ENCODE data around the gene TWF2. TPM values are rescaled to one million over a fixed set of nuclear protein-coding genes. Genes with fewer than 3 reads are reported as not detected.

Gene TWF2
- total and polyA plus RNA-seq, 9 of the 15 experiments (the other 6 are each of a cell fraction or from before 2014, with no cell fraction given) = 0.11 to 61.9 (median 29.7) TPM

- Histone ChIP-seq H3K79me2 (ENCODE audit: control insufficient read depth, insufficient read depth, low read length) (peaks cover 51% of the 10 kb centered on the region), H3K36me3 (ENCODE audit: control insufficient read depth, insufficient read depth, low read length) (peaks cover 6% of the 10 kb centered on the region; the same call in 2 of the 3 replicates), H3K4me2 (ENCODE audit: insufficient read depth, low read length) (peak overlapping the region; percentile 98), H3K4me1 (replicated peaks in 1 of 2; ENCODE audit: control insufficient read depth in 2 of 2, insufficient read depth in 2 of 2, low read length in 2 of 2) (peaks cover 38% of the 10 kb centered on the region in 2 experiments), H3K9me3 (replicated peaks; ENCODE audit: control insufficient read depth, insufficient read depth, low read depth, low read length) (no peaks in the 10 kb centered on the region), H3K27ac (ENCODE audit: extremely low read depth, low read depth, low read length) (peak overlapping the region; percentile 74), H3K27me3 (ENCODE audit: control insufficient read depth in 2 of 2, insufficient read depth in 2 of 2, low read length in 2 of 2) (no peaks in the 10 kb centered on the region), H3K9me1 (ENCODE audit: control insufficient read depth, insufficient read depth, low read length) (no peaks in the 10 kb centered on the region), H2AFZ (ENCODE audit: low read depth, low read length) (no peak overlapping the region), H4K20me1 (replicated peaks; ENCODE audit: control insufficient read depth, insufficient read depth, low read length) (no peaks in the 10 kb centered on the region), H3K9ac (ENCODE audit: insufficient read depth in 1 of 2, low read depth in 2 of 2, low read length in 2 of 2) (peak overlapping the region; percentile 61 to 96), H3K4me3 (peak overlapping the region; percentile 67)
- intact Hi-C loops (cut with micrococcal nuclease) (no loop called here), in situ Hi-C loops (cut with MboI) (no loop called here)
- peak; percentile 75 for FAIRE-seq
- BruUV-seq (replicated peaks) = TSS peak; percentile 84
- ChIA-PET POLR2A (interaction anchor here (0.8 to 1.7 kb wide), 6 partner anchors 11 to 98 kb away, joined by 3 to 8 read pairs (median 4); partner anchors contain the start of gene TLR9), CTCF (ENCODE audit: low intra/inter-chr PET ratio) (no interaction called here)
- DNase-seq (ENCODE audit: extremely low read depth in 1 of 4, low spot score in 3 of 4) = peak in 1 of 4 experiments; percentile 36
- ATAC-seq = no peak
- WGBS (ENCODE audit: insufficient coverage, low coverage, missing lambda C conversion rate) = 15% methylated on average over 11 of the region's 11 CpGs
- TF ChIP-seq CBX1 (IDR thresholded peaks at IDR 0.05; ENCODE audit: low read depth) = no peak
- TF ChIP-seq CREB5 (CRISPR knock-in tag; IDR thresholded peaks at IDR 0.05) = no peak
- TF ChIP-seq ZNF79 (CRISPR knock-in tag; IDR thresholded peaks at IDR 0.05; ENCODE audit: low read depth) = no peak
- TF ChIP-seq FOXJ3 (CRISPR knock-in tag; IDR thresholded peaks at IDR 0.05) = no peak
- TF ChIP-seq ZNF311 (CRISPR knock-in tag; IDR thresholded peaks at IDR 0.05) = no peak
- TF ChIP-seq FOXA3 (CRISPR knock-in tag; conservative IDR thresholded peaks at IDR 0.05 in 1 of 2, IDR thresholded peaks at IDR 0.05 in 1 of 2) = 0 out of 4 replicates have a peak, but pooled peaks of 1 of the 2 experiments have one; percentile 54
- TF ChIP-seq ARID1B (IDR thresholded peaks at IDR 0.05) = no peak
- TF ChIP-seq E2F3 (CRISPR knock-in tag; IDR thresholded peaks at IDR 0.05) = no peak
- no peak for TF ChIP-seq SIX5 (IDR thresholded peaks at IDR 0.05; ENCODE audit: borderline replicate concordance in 1 of 2, insufficient read depth in 1 of 2, low read depth in 1 of 2, low read length in 2 of 2)
- TF ChIP-seq, protein P1, sequence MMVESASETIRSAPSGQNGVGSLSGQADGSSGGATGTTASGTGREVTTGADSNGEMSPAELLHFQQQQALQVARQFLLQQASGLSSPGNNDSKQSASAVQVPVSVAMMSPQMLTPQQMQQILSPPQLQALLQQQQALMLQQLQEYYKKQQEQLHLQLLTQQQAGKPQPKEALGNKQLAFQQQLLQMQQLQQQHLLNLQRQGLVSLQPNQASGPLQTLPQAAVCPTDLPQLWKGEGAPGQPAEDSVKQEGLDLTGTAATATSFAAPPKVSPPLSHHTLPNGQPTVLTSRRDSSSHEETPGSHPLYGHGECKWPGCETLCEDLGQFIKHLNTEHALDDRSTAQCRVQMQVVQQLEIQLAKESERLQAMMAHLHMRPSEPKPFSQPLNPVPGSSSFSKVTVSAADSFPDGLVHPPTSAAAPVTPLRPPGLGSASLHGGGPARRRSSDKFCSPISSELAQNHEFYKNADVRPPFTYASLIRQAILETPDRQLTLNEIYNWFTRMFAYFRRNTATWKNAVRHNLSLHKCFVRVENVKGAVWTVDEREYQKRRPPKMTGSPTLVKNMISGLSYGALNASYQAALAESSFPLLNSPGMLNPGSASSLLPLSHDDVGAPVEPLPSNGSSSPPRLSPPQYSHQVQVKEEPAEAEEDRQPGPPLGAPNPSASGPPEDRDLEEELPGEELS (CRISPR knock-in tag; IDR thresholded peaks at IDR 0.05; ENCODE audit: borderline replicate concordance) = no peak
- TF ChIP-seq TFAM (CRISPR knock-in tag; conservative IDR thresholded peaks at IDR 0.05) = no peak
- TF ChIP-seq, protein P2, sequence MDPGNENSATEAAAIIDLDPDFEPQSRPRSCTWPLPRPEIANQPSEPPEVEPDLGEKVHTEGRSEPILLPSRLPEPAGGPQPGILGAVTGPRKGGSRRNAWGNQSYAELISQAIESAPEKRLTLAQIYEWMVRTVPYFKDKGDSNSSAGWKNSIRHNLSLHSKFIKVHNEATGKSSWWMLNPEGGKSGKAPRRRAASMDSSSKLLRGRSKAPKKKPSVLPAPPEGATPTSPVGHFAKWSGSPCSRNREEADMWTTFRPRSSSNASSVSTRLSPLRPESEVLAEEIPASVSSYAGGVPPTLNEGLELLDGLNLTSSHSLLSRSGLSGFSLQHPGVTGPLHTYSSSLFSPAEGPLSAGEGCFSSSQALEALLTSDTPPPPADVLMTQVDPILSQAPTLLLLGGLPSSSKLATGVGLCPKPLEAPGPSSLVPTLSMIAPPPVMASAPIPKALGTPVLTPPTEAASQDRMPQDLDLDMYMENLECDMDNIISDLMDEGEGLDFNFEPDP (CRISPR knock-in tag; IDR thresholded peaks at IDR 0.05) = no peak
- no peak for TF ChIP-seq COPS2 (conservative IDR thresholded peaks at IDR 0.05)
- peak in 1 of 2 experiments; percentile 100; a peak in 2 of 4 replicates for TF ChIP-seq KDM1A (IDR thresholded peaks at IDR 0.05)
- no peak for TF ChIP-seq ZNF354B (CRISPR knock-in tag; IDR thresholded peaks at IDR 0.05)
- TF ChIP-seq HIVEP1 (CRISPR knock-in tag; IDR thresholded peaks at IDR 0.05) = no peak
- no peak for TF ChIP-seq ZNF830 (CRISPR knock-in tag; IDR thresholded peaks at IDR 0.05)
- peak; percentile 42 for TF ChIP-seq SAP30 (IDR thresholded peaks at IDR 0.05; ENCODE audit: borderline replicate concordance, insufficient read depth, low read depth, low read length, poor library complexity, severe bottlenecking)
Measured at GRCh38 chr3:52238193-52238760, 681 bp downstream of the TWF2 start.

Data from K562 (cell line).